NCI-H460 (cell line): ENCODE results near the gene PREB. TPM values are rescaled to one million over a fixed set of nuclear protein-coding genes. Genes with fewer than 3 reads are reported as not detected.
A peak's percentile ranks its signal among the peaks of the same experiment; 100 is the strongest.
"Not testable (repeated sequence)": the region's sequence is repeated elsewhere in the genome, so short reads cannot be mapped to it uniquely, and the experiment has no call there.

Experiments used
- DNase-seq: peaks from one replicate; pipeline ENCODE4 v3.0.0-alpha.2; 2016; ENCODE audit warnings: low read depth; ENCODE audit errors: extremely low read depth
- polyA plus RNA-seq: library from polyadenylated mRNA; depleted of rRNA; stranded (reverse); fragments of >200 nt; gene quantifications from 2 replicates; pipeline ENCODE4 v1.2.3, GENCODE V29; 2014; cell fraction: nucleus; rRNA removed
- total RNA-seq: library from RNA; depleted of rRNA; stranded (reverse); fragments of >200 nt; shearing (Covaris generic); gene quantifications from 2 replicates; pipeline ENCODE4 v1.2.3, GENCODE V29; 2014; rRNA removed

The PREB gene
- 52.5 and 53.3 TPM in 2 replicates for total RNA-seq
- polyA plus RNA-seq, result 110 and 126 TPM in 2 replicates

- peak; percentile 95 for DNase-seq
Measured at GRCh38 chr2:27133905-27134780, at the start of gene PREB. PREB (minus strand) TSS chr2:27134636; CDS start chr2:27134421, 215 bp downstream.

GRCh38 chr2:27184115-27184514, 49.7 kb upstream of the PREB start:
- no peak for DNase-seq

GRCh38 chr2:27182346-27182745, 47.9 kb upstream of the PREB start:
- DNase-seq, result no peak

GRCh38 chr2:27179344-27180000, 45.0 kb upstream of the PREB start:
- no peak for DNase-seq

- no peak for DNase-seq
Measured at GRCh38 chr2:27178469-27178868, 44.0 kb upstream of the PREB start.

- DNase-seq, result no peak
Measured at GRCh38 chr2:27177441-27178351, 43.3 kb upstream of the PREB start.

- not testable (repeated sequence) for DNase-seq
Measured at GRCh38 chr2:27175781-27176180, 41.3 kb upstream of the PREB start.

- no peak for DNase-seq
Measured at GRCh38 chr2:27175330-27175729, 40.9 kb upstream of the PREB start.

GRCh38 chr2:27174638-27175037, 40.2 kb upstream of the PREB start:
- DNase-seq, result no peak

GRCh38 chr2:27171351-27171848, 37.0 kb upstream of the PREB start:
- no peak for DNase-seq

- DNase-seq, result no peak
Measured at GRCh38 chr2:27170581-27171337, 36.3 kb upstream of the PREB start.

GRCh38 chr2:27164960-27165763, 30.7 kb upstream of the PREB start:
- DNase-seq, result no peak

- peak; percentile 5 for DNase-seq
Measured at GRCh38 chr2:27162151-27163121, 28.0 kb upstream of the PREB start.

- DNase-seq, result no peak
Measured at GRCh38 chr2:27160191-27160590, 25.8 kb upstream of the PREB start.

GRCh38 chr2:27159271-27159670, 24.8 kb upstream of the PREB start:
- no peak for DNase-seq

- no peak for DNase-seq
Measured at GRCh38 chr2:27158468-27158867, 24.0 kb upstream of the PREB start.

GRCh38 chr2:27155069-27155520, 20.7 kb upstream of the PREB start:
- no peak for DNase-seq

GRCh38 chr2:27154488-27154887, 20.1 kb upstream of the PREB start:
- no peak for DNase-seq
